Prostate gland (tissue), 2 donors: ENCODE data around the gene MEGF9. TPM values are rescaled to one million over a fixed set of nuclear protein-coding genes. Genes with fewer than 3 reads are reported as not detected.

Experiments used
- DNase-seq: peaks from one replicate; pipeline ENCODE4 v3.0.0-alpha.2; 2019; ENCODE audit warnings: low spot score
- H3K27ac ChIP-seq, 2 donors: fragments of 200-600 bp; sonication (generic); 2 replicates each; pipeline ENCODE4 v1.5.1; 2017 to 2019
- H3K27me3 ChIP-seq: fragments of 200-600 bp; sonication (generic); replicated peaks from 2 replicates; pipeline ENCODE4 v1.5.1; 2019; ENCODE audit not compliant: insufficient read depth
- H3K36me3 ChIP-seq, 2 donors: fragments of 200-600 bp; sonication (generic); 1 replicate in 1 of 2; 2 replicates in 1 of 2; pipeline versions ENCODE4 v1.5.1 to v1.8.1; 2017 to 2019
- H3K4me1 ChIP-seq: fragments of 200-600 bp; sonication (generic); replicated peaks from 2 replicates; pipeline ENCODE4 v1.5.1; 2019
- H3K4me3 ChIP-seq, 2 donors: fragments of 200-600 bp; sonication (generic); 2 replicates each; pipeline ENCODE4 v1.5.1; 2017 to 2019
- H3K9me3 ChIP-seq: fragments of 200-600 bp; sonication (generic); 2 replicates; pipeline ENCODE4 v1.5.1; 2017
- POLR2A ChIP-seq: fragments of 450-650 bp; IDR thresholded peaks from one replicate; pipeline ENCODE4 v1.6.1; 2016; ENCODE audit warnings: antibody characterized with exemption, mild to moderate bottlenecking
- POLR2AphosphoS5 ChIP-seq: sonication (generic); formaldehyde crosslinking; IDR thresholded peaks from one replicate; pipeline ENCODE4 v1.6.1; 2017; ENCODE audit warnings: antibody characterized with exemption
- WGBS: methylation state at CpG from one replicate; pipeline ENCODE4 v1.1.5; 2018; 5-methylcytosine and 5-hydroxymethylcytosine counted together
- intact Hi-C: fragments of 100-400 bp; cut with DNase I; formaldehyde crosslinking; loops from one replicate; pipeline ENCODE4 v1.14.2; 2022
- total RNA-seq, 2 donors: library from RNA; depleted of rRNA; stranded (reverse); fragments of >200 nt; gene quantifications; one replicate each; pipeline ENCODE4 v1.1.0, GENCODE V29; 2016
- TF ChIP-seq, protein P1 (sequence below), 4 experiments: fragments of 200-600 bp in 2 of 4; fragments of 450-650 bp in 2 of 4; sonication (generic) in 2 of 4; IDR thresholded peaks; 1 replicate in 3 of 4; 2 replicates in 1 of 4; pipeline ENCODE4 v1.5.1; 2016 to 2019; ENCODE audit warnings: antibody characterized with exemption in 4 of 4, mild to moderate bottlenecking in 2 of 4, moderate library complexity in 2 of 4

MEGF9 gene
- total RNA-seq, 2 donors from 2014 or later: 12.0 to 25.3 TPM

GRCh38 chr9:120659209-120659608, 55.1 kb downstream of the MEGF9 start:
- Histone ChIP-seq H3K36me3 (no peaks in the 10 kb centered on the region), H3K9me3 (no peaks in the 10 kb centered on the region), H3K27me3 (no peaks in the 10 kb centered on the region), H3K4me1 (peaks cover 3% of the 10 kb centered on the region), H3K27ac (no peak overlapping the region), H3K4me3 (no peak overlapping the region)
- no peak for DNase-seq
- TF ChIP-seq, protein P1, sequence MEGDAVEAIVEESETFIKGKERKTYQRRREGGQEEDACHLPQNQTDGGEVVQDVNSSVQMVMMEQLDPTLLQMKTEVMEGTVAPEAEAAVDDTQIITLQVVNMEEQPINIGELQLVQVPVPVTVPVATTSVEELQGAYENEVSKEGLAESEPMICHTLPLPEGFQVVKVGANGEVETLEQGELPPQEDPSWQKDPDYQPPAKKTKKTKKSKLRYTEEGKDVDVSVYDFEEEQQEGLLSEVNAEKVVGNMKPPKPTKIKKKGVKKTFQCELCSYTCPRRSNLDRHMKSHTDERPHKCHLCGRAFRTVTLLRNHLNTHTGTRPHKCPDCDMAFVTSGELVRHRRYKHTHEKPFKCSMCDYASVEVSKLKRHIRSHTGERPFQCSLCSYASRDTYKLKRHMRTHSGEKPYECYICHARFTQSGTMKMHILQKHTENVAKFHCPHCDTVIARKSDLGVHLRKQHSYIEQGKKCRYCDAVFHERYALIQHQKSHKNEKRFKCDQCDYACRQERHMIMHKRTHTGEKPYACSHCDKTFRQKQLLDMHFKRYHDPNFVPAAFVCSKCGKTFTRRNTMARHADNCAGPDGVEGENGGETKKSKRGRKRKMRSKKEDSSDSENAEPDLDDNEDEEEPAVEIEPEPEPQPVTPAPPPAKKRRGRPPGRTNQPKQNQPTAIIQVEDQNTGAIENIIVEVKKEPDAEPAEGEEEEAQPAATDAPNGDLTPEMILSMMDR (IDR thresholded peaks at IDR 0.05): no peak
- TF ChIP-seq POLR2A (no peak), POLR2AphosphoS5 (no peak)
- intact Hi-C loops: no loop called here
- 74% methylated on average over 3 of the region's 3 CpGs for WGBS

DNA sequence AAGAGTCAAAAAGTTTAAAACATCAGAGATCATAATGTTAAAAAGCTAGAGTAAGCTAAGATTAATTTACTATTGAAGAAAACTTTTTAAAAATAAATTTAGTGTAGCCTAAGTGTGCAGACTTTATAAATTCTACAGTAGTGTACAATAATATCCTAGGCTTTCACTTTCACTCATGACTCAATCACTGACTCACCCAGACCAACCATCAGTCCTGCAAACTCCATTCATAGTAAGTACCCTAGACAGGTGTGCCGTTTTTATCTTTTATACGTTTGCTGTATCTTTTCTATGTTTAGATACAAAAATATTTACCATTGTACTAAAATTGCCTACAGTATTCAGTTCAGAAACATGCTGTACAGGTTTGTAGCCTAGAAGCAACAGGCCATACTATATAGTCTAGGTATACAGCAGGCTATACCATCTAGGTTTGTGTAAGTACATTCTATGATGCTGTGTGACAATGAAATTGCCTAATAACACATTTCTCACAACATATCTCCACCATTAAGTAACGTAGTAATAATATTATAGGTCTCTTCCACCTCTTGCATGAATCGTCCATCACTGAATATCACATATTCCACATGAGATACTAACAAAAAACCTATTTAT, 59.2 kb downstream of the MEGF9 start:
- no peaks in the 10 kb centered on the region for H3K9me3 ChIP-seq
- no peak overlapping the region for H3K27ac ChIP-seq

GRCh38 chr9:120654272-120654671, 60.0 kb downstream of the MEGF9 start:
- Histone ChIP-seq H3K4me3 (no peak overlapping the region), H3K27ac (no peak overlapping the region), H3K27me3 (no peaks in the 10 kb centered on the region), H3K9me3 (no peaks in the 10 kb centered on the region), H3K4me1 (no peaks in the 10 kb centered on the region), H3K36me3 (no peaks in the 10 kb centered on the region)
- 85% methylated on average over 4 of the region's 4 CpGs for WGBS
- no peak for DNase-seq
- no peak for TF ChIP-seq POLR2AphosphoS5
- TF ChIP-seq, protein P1 (IDR thresholded peaks at IDR 0.05): no peak
- TF ChIP-seq POLR2A: no peak
- intact Hi-C loops: no loop called here

More for the DNA sequence above, 59.2 kb downstream of the MEGF9 start:
- TF ChIP-seq, protein P1 (IDR thresholded peaks at IDR 0.05): no peak
- TF ChIP-seq POLR2A (no peak), POLR2AphosphoS5 (no peak)
- no peak for DNase-seq
- intact Hi-C loops: no loop called here
- Histone ChIP-seq H3K4me3 (no peak overlapping the region), H3K4me1 (no peaks in the 10 kb centered on the region), H3K27me3 (no peaks in the 10 kb centered on the region), H3K36me3 (no peaks in the 10 kb centered on the region)
- WGBS: 71% methylated on average over 4 of the region's 4 CpGs

GRCh38 chr9:120653762-120654161, 60.5 kb downstream of the MEGF9 start:
- TF ChIP-seq POLR2A (no peak), POLR2AphosphoS5 (no peak)
- TF ChIP-seq, protein P1 (IDR thresholded peaks at IDR 0.05): no peak
- intact Hi-C loops: no loop called here
- WGBS: 79% methylated on average over 1 of the region's 1 CpG
- Histone ChIP-seq H3K4me1 (peaks cover 2% of the 10 kb centered on the region), H3K4me3 (no peak overlapping the region), H3K9me3 (no peaks in the 10 kb centered on the region), H3K27me3 (no peaks in the 10 kb centered on the region), H3K36me3 (no peaks in the 10 kb centered on the region), H3K27ac (no peak overlapping the region)
- no peak for DNase-seq

- intact Hi-C loops: no loop called here
- no peaks in the 10 kb centered on the region for H3K9me3 ChIP-seq
- WGBS: 96% methylated on average over 2 of the region's 2 CpGs
- H3K4me1 ChIP-seq: peaks cover 4% of the 10 kb centered on the region
- H3K27me3 ChIP-seq: no peaks in the 10 kb centered on the region
- H3K4me3 ChIP-seq: no peak overlapping the region
- TF ChIP-seq POLR2A (no peak), POLR2AphosphoS5 (no peak)
- TF ChIP-seq, protein P1 (IDR thresholded peaks at IDR 0.05): no peak
- no peak overlapping the region for H3K27ac ChIP-seq
- no peaks in the 10 kb centered on the region for H3K36me3 ChIP-seq
- no peak for DNase-seq
These were observed 61.3 kb downstream of the MEGF9 start for GRCh38 chr9:120652934-120653333.
